ENCODE results near the gene TAS2R16. TPM values are rescaled to one million over a fixed set of nuclear protein-coding genes. Genes with fewer than 3 reads are reported as not detected.

TAS2R16 gene
- total and polyA plus RNA-seq, 2 donors (not counting 3 experiments of a cell fraction or from before 2014, with no cell fraction given): not detected

- H3K36me3 ChIP-seq (ENCODE audit: control insufficient read depth in 2 of 2, extremely low read depth in 1 of 2, insufficient read depth in 2 of 2, low read length in 2 of 2): no peaks in the 10 kb centered on the region
- H4K20me1 ChIP-seq (replicated peaks; ENCODE audit: control insufficient read depth, extremely low read depth, insufficient read depth, low read length): no peaks in the 10 kb centered on the region
- H3K9me3 ChIP-seq (replicated peaks; ENCODE audit: control insufficient read depth, insufficient read depth, low read length): no peaks in the 10 kb centered on the region
- ChIA-PET CTCF (no interaction called here), POLR2A (no interaction called here)
- no TSS peak for BruUV-seq (replicated peaks)
- FAIRE-seq (no peak), DNase-seq (ENCODE audit: low read depth, low spot score) (no peak)
- intact Hi-C loops (cut with micrococcal nuclease) (no loop called here), dilution Hi-C loops (cut with MboI; ENCODE audit: extremely low pct_ligation_motif_present, low sequenced_read_pairs) (no loop called here)
- no peak overlapping the region for H3K27ac ChIP-seq (ENCODE audit: insufficient read depth, low read depth, low read length)
- no peak overlapping the region for H3K4me3 ChIP-seq (replicated peaks in 1 of 3; ENCODE audit: insufficient read depth in 1 of 3, low read depth in 1 of 3, low read length in 3 of 3)
- no peaks in the 10 kb centered on the region for H3K9me1 ChIP-seq (replicated peaks; ENCODE audit: control insufficient read depth, extremely low read depth, insufficient read depth, low read length)
- no peaks in the 10 kb centered on the region for H3K79me2 ChIP-seq (ENCODE audit: control insufficient read depth, insufficient read depth, low read length)
- H3K27me3 ChIP-seq (ENCODE audit: control insufficient read depth in 2 of 2, insufficient read depth in 2 of 2, low read length in 2 of 2): no peaks in the 10 kb centered on the region
- no peak overlapping the region for H3K4me2 ChIP-seq (ENCODE audit: insufficient read depth, low read length)
- no peak for TF ChIP-seq FOS (IDR thresholded peaks at IDR 0.05; ENCODE audit: borderline replicate concordance, insufficient read depth, low read length)
- no peak overlapping the region for H2AFZ ChIP-seq (ENCODE audit: low read depth, low read length)
- no peak overlapping the region for H3K9ac ChIP-seq (replicated peaks; ENCODE audit: extremely low read depth, insufficient read depth, low read length)
- H3K4me1 ChIP-seq (ENCODE audit: control insufficient read depth, extremely low read depth, insufficient read depth, low read length): no peaks in the 10 kb centered on the region
Observed at GRCh38 chr7:122951006-122951405, 44.5 kb downstream of the TAS2R16 start.

GRCh38 chr7:122949186-122949585 lies 46.3 kb downstream of the TAS2R16 start:
- Histone ChIP-seq H3K4me2 (ENCODE audit: insufficient read depth, low read length) (no peak overlapping the region), H2AFZ (ENCODE audit: low read depth, low read length) (no peak overlapping the region), H3K4me1 (ENCODE audit: control insufficient read depth, extremely low read depth, insufficient read depth, low read length) (no peaks in the 10 kb centered on the region), H3K79me2 (ENCODE audit: control insufficient read depth, insufficient read depth, low read length) (no peaks in the 10 kb centered on the region), H3K9me1 (replicated peaks; ENCODE audit: control insufficient read depth, extremely low read depth, insufficient read depth, low read length) (no peaks in the 10 kb centered on the region), H3K27ac (ENCODE audit: insufficient read depth, low read depth, low read length) (no peak overlapping the region), H3K4me3 (replicated peaks in 1 of 3; ENCODE audit: insufficient read depth in 1 of 3, low read depth in 1 of 3, low read length in 3 of 3) (no peak overlapping the region), H3K9ac (replicated peaks; ENCODE audit: extremely low read depth, insufficient read depth, low read length) (no peak overlapping the region), H4K20me1 (replicated peaks; ENCODE audit: control insufficient read depth, extremely low read depth, insufficient read depth, low read length) (no peaks in the 10 kb centered on the region), H3K36me3 (ENCODE audit: control insufficient read depth in 2 of 2, extremely low read depth in 1 of 2, insufficient read depth in 2 of 2, low read length in 2 of 2) (no peaks in the 10 kb centered on the region), H3K27me3 (ENCODE audit: control insufficient read depth in 2 of 2, insufficient read depth in 2 of 2, low read length in 2 of 2) (no peaks in the 10 kb centered on the region), H3K9me3 (replicated peaks; ENCODE audit: control insufficient read depth, insufficient read depth, low read length) (no peaks in the 10 kb centered on the region)
- dilution Hi-C loops (cut with MboI; ENCODE audit: extremely low pct_ligation_motif_present, low sequenced_read_pairs): no loop called here
- FAIRE-seq: no peak
- ChIA-PET CTCF (interaction anchor here (0.9 kb wide), 1 partner anchor 38 kb away, joined by 3 read pairs; no protein-coding TSS in a partner anchor), POLR2A (no interaction called here)
- DNase-seq (ENCODE audit: low read depth, low spot score): no peak
- TF ChIP-seq MAX (IDR thresholded peaks at IDR 0.05; ENCODE audit: insufficient read depth, insufficient read length): no peak
- TF ChIP-seq FOS (IDR thresholded peaks at IDR 0.05; ENCODE audit: borderline replicate concordance, insufficient read depth, low read length): no peak
- no peak for TF ChIP-seq JUN (IDR thresholded peaks at IDR 0.05; ENCODE audit: borderline replicate concordance, insufficient read depth, insufficient read length, low read depth)
- TF ChIP-seq POLR2A (IDR thresholded peaks at IDR 0.05; ENCODE audit: low read depth, low read length): no peak
- TF ChIP-seq POLR2AphosphoS5 (IDR thresholded peaks at IDR 0.05; ENCODE audit: insufficient read depth, low read depth, low read length): no peak
- no peak for TF ChIP-seq MYC (IDR thresholded peaks at IDR 0.05; ENCODE audit: low read depth, low read length)
- TF ChIP-seq EZH2 (IDR thresholded peaks at IDR 0.05; ENCODE audit: borderline replicate concordance, low read depth, low read length, severe bottlenecking): no peak
- TF ChIP-seq GATA2 (IDR thresholded peaks at IDR 0.05; ENCODE audit: insufficient read depth, insufficient read length, low read depth, low read length): no peak
- no peak for TF ChIP-seq CTCF (IDR thresholded peaks at IDR 0.05; ENCODE audit: extremely low read depth in 1 of 2, insufficient read depth in 1 of 2, low read depth in 1 of 2, low read length in 2 of 2)
- no TSS peak for BruUV-seq (replicated peaks)
- intact Hi-C loops (cut with micrococcal nuclease): no loop called here
